Measurements from ENCODE around the gene DTNB. TPM values are rescaled to one million over a fixed set of nuclear protein-coding genes. Genes with fewer than 3 reads are reported as not detected.

The DTNB gene
- total and polyA plus RNA-seq, 12 donors = 4.7 to 27.5 (median 9.4) TPM

- no peaks in the 10 kb centered on the region for H3K36me3 ChIP-seq (replicated peaks in 1 of 2)
- WGBS, 4 donors = 89 to 95% (median 92%) methylated on average over 6 of the region's 6 CpGs
- H3K9me3 ChIP-seq (replicated peaks in 1 of 3) = no peaks in the 10 kb centered on the region
- H3K4me1 ChIP-seq (replicated peaks in 1 of 2) = peaks cover 0 to 5% of the 10 kb centered on the region in 2 donors
- H3K27me3 ChIP-seq = no peaks in the 10 kb centered on the region
- no peak overlapping the region for H3K27ac ChIP-seq
- DNase-seq = no peak
- TF ChIP-seq CTCF (IDR thresholded peaks at IDR 0.05) (no peak), POLR2A (IDR thresholded peaks at IDR 0.05) (no peak)
- no peak overlapping the region for H3K4me3 ChIP-seq
- intact Hi-C loops (cut with DNase I) = no loop called here
Observed at GRCh38 chr2:25566094-25566493, 107.3 kb downstream of the DTNB start.

GRCh38 chr2:25561136-25561850 is 112.1 kb downstream of the DTNB start:
- TF ChIP-seq CTCF (IDR thresholded peaks at IDR 0.05) (no peak), POLR2A (IDR thresholded peaks at IDR 0.05) (no peak)
- H3K36me3 ChIP-seq (replicated peaks in 1 of 2) = no peaks in the 10 kb centered on the region
- no peaks in the 10 kb centered on the region for H3K27me3 ChIP-seq
- H3K27ac ChIP-seq = no peak overlapping the region
- H3K9me3 ChIP-seq (replicated peaks in 1 of 3) = no peaks in the 10 kb centered on the region
- peaks cover 0 to 4% of the 10 kb centered on the region in 2 donors for H3K4me1 ChIP-seq (replicated peaks in 1 of 2)
- H3K4me3 ChIP-seq = no peak overlapping the region
- intact Hi-C loops (cut with DNase I) = no loop called here
- 89 to 95% (median 92%) methylated on average over 5 of the region's 5 CpGs for WGBS, 4 donors
- DNase-seq = no peak

GRCh38 chr2:25559148-25559547 is 114.2 kb downstream of the DTNB start:
- Histone ChIP-seq H3K36me3 (replicated peaks in 1 of 2) (no peaks in the 10 kb centered on the region), H3K27me3 (no peaks in the 10 kb centered on the region), H3K4me1 (replicated peaks in 1 of 2) (peaks cover 0 to 4% of the 10 kb centered on the region in 2 donors), H3K4me3 (no peak overlapping the region), H3K9me3 (replicated peaks in 1 of 3) (no peaks in the 10 kb centered on the region), H3K27ac (no peak overlapping the region)
- intact Hi-C loops (cut with DNase I) = no loop called here
- DNase-seq = no peak
- WGBS, 4 donors = 95 to 98% (median 97%) methylated on average over 10 of the region's 10 CpGs
- TF ChIP-seq POLR2A (IDR thresholded peaks at IDR 0.05) = no peak
- TF ChIP-seq CTCF (IDR thresholded peaks at IDR 0.05) = no peak

GRCh38 chr2:25558262-25558661 is 115.1 kb downstream of the DTNB start:
- TF ChIP-seq POLR2A (IDR thresholded peaks at IDR 0.05) = no peak
- no peak for TF ChIP-seq CTCF (IDR thresholded peaks at IDR 0.05)
- Histone ChIP-seq H3K36me3 (replicated peaks in 1 of 2) (no peaks in the 10 kb centered on the region), H3K4me3 (no peak overlapping the region), H3K27ac (peak overlapping the region in 2 of 5 donors; percentile 31 to 41), H3K27me3 (no peaks in the 10 kb centered on the region), H3K4me1 (replicated peaks in 1 of 2) (peaks cover 0 to 4% of the 10 kb centered on the region in 2 donors), H3K9me3 (replicated peaks in 1 of 3) (no peaks in the 10 kb centered on the region)
- no peak for DNase-seq
- intact Hi-C loops (cut with DNase I) = no loop called here
- WGBS, 4 donors = 66 to 92% (median 77%) methylated on average over 2 of the region's 2 CpGs
